Measurements from ENCODE around the gene ASCL3.

The ASCL3 gene

DNA sequence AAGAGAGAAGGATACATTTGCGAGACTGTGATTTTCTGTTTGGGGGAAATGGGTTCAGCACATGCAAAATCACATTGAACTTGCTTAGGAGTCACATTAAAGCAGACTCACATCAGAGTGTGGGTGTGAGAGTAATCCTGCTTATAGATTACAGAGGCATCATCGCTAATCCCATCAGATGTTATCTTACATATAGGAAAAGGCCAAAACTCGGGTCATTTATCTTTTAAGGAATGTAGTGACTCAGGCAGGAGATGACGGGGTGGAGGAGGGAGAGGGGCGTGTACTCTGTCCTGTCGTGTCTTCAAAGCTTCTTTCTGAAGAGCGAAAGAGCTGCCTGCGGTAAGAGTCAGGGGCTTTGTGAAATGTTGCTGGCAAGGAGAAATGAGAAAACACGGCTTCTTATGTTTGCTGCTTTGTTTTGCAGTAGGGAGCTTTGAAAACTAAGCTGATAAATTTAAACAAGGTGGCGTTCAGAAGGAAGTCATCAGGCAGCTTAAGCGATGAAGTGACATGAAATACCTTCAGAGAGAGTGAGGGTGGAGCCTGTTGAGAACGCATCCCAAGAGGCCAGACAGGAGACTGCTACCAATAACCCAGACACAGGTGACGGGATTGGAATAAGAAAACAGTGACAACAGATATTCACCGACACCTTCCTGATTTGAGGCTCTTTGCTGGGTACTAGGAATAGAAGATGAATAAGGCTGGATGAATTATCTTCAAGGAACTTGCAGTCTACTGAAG is 7.9 kb downstream of the ASCL3 start:
- peak; percentile 94 for ATAC-seq (ENCODE audit: low read depth)

DNA sequence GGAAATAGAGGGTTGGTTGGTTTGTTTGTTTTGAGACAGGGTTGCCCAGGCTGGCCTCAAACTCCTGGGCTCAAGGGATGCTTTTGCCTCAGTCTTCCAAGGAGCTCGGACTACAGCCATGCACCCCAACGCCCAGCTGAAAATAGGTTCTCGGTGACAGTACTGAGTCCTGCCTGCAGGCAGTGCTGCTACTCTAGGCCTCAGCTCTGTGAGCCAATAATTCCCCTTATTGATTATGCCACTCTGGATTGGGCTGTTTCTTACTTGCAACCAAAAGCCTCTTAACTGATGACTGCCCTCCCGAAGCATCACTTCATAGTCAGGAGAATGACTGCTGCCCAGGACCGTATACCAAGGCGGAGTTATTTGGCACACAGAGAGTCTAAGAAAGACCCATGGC is 8.9 kb downstream of the ASCL3 start:
- TF ChIP-seq, protein P1, sequence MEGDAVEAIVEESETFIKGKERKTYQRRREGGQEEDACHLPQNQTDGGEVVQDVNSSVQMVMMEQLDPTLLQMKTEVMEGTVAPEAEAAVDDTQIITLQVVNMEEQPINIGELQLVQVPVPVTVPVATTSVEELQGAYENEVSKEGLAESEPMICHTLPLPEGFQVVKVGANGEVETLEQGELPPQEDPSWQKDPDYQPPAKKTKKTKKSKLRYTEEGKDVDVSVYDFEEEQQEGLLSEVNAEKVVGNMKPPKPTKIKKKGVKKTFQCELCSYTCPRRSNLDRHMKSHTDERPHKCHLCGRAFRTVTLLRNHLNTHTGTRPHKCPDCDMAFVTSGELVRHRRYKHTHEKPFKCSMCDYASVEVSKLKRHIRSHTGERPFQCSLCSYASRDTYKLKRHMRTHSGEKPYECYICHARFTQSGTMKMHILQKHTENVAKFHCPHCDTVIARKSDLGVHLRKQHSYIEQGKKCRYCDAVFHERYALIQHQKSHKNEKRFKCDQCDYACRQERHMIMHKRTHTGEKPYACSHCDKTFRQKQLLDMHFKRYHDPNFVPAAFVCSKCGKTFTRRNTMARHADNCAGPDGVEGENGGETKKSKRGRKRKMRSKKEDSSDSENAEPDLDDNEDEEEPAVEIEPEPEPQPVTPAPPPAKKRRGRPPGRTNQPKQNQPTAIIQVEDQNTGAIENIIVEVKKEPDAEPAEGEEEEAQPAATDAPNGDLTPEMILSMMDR (IDR thresholded peaks at IDR 0.05; ENCODE audit: poor library complexity, severe bottlenecking) = no peak
- Histone ChIP-seq H3K27ac (ENCODE audit: poor library complexity, severe bottlenecking) (peak overlapping the region; percentile 57), H3K9me3 (ENCODE audit: severe bottlenecking) (no peaks in the 10 kb centered on the region), H3K27me3 (ENCODE audit: insufficient read depth, poor library complexity, severe bottlenecking) (no peaks in the 10 kb centered on the region), H3K36me3 (ENCODE audit: low read depth) (no peaks in the 10 kb centered on the region), H3K4me1 (ENCODE audit: insufficient read depth, poor library complexity, severe bottlenecking) (peaks cover 7% of the 10 kb centered on the region), H3K4me3 (ENCODE audit: severe bottlenecking) (no peak overlapping the region)
- no peak for DNase-seq (ENCODE audit: low spot score)
- no peak for ATAC-seq (ENCODE audit: low read depth)

More for the DNA sequence above, 7.9 kb downstream of the ASCL3 start:
- Histone ChIP-seq H3K27me3 (ENCODE audit: insufficient read depth, poor library complexity, severe bottlenecking) (no peaks in the 10 kb centered on the region), H3K4me3 (ENCODE audit: severe bottlenecking) (no peak overlapping the region), H3K4me1 (ENCODE audit: insufficient read depth, poor library complexity, severe bottlenecking) (peaks cover 7% of the 10 kb centered on the region), H3K27ac (ENCODE audit: poor library complexity, severe bottlenecking) (peak overlapping the region; percentile 57), H3K36me3 (ENCODE audit: low read depth) (no peaks in the 10 kb centered on the region), H3K9me3 (ENCODE audit: severe bottlenecking) (no peaks in the 10 kb centered on the region)
- TF ChIP-seq, protein P1 (IDR thresholded peaks at IDR 0.05; ENCODE audit: poor library complexity, severe bottlenecking) = no peak
- DNase-seq (ENCODE audit: low spot score) = no peak

DNA sequence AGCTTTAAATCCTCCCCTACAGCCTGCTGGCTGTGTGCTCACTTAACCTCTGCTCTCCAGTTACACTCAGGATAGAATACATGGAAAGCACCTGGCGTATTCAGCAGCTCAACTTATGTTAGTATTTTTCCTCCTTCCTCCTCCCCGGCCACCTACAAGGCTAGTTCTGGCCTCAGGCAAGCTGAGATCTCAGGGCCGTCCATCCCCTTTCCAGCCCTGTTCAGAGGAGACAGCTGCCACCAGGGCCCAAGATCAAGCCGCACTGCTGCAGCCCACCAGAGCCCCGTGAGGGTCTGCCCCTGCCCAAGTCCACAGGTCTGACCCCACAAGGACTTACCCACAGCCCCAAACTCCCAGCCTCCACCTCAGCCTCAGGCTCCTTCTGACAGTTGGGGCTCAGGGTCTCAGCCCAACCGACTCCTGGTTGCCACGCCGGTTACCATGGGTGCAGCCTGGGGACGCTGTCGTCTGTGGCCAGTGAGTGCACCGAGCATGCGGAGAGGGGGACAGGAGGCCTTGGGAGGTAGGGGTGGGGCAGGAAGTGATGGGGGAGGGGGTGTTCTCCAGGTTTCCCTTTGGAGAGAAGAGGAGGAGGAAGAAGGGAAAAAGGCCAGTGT is 10.1 kb downstream of the ASCL3 start, which contains the start of gene C11orf16:
C11orf16 (minus strand) TSS at position 384 of the 617 bp plus-strand sequence. CDS start 639 bp downstream, outside the sequence.
- DNase-seq (ENCODE audit: low spot score) = no peak
- Histone ChIP-seq H3K27me3 (ENCODE audit: insufficient read depth, poor library complexity, severe bottlenecking) (no peaks in the 10 kb centered on the region), H3K9me3 (ENCODE audit: severe bottlenecking) (no peaks in the 10 kb centered on the region), H3K36me3 (ENCODE audit: low read depth) (no peaks in the 10 kb centered on the region), H3K4me1 (ENCODE audit: insufficient read depth, poor library complexity, severe bottlenecking) (peaks cover 7% of the 10 kb centered on the region), H3K4me3 (ENCODE audit: severe bottlenecking) (no peak within 1 kb of the TSS), H3K27ac (ENCODE audit: poor library complexity, severe bottlenecking) (no peak within 1 kb of the TSS)
- TF ChIP-seq, protein P1 (IDR thresholded peaks at IDR 0.05; ENCODE audit: poor library complexity, severe bottlenecking) = no peak
- ATAC-seq (ENCODE audit: low read depth) = no peak

DNA sequence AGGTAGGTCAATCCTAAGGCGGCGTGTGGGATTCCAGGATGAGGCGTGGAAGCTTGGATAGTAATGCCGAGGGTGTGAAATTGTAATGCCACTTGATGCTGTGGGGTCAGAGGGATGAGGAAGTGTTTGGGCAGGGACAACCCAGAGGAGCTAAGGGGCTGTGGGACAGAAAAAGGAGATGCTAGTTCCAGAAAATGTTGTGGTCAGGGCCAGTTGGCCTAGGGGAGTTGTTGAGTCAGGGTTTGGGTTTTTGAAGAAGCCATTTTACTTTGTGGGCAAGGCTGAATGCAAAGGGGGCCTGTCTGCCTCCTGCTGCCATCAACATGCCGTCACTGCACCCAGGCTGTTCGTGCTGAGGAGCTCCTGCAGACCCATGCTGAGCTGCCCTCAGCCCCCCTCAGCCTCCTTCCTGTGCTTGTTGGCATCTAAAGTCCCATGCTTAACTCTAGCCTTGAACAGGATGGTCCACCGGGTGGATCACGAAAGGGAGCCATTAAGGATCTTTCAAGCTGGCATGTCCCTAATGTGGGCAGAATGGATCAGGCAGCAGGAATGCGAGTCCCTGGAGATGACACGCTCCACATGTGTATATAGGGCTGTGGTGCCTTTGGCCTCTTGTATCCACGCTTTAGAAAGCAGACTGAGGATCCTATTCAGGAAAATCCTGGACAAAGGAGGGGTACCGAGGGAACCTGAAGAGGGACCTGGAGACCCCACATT is 12.2 kb downstream of the ASCL3 start:
- no peak overlapping the region for H3K4me3 ChIP-seq (ENCODE audit: severe bottlenecking)
- H3K36me3 ChIP-seq (ENCODE audit: low read depth) = no peaks in the 10 kb centered on the region
- H3K27me3 ChIP-seq (ENCODE audit: insufficient read depth, poor library complexity, severe bottlenecking) = no peaks in the 10 kb centered on the region
- DNase-seq (ENCODE audit: low spot score) (no peak), ATAC-seq (ENCODE audit: low read depth) (no peak)
- H3K4me1 ChIP-seq (ENCODE audit: insufficient read depth, poor library complexity, severe bottlenecking) = peaks cover 7% of the 10 kb centered on the region
- no peaks in the 10 kb centered on the region for H3K9me3 ChIP-seq (ENCODE audit: severe bottlenecking)
- TF ChIP-seq, protein P1 (IDR thresholded peaks at IDR 0.05; ENCODE audit: poor library complexity, severe bottlenecking) = no peak
- H3K27ac ChIP-seq (ENCODE audit: poor library complexity, severe bottlenecking) = no peak overlapping the region
